Neuronal stem cell (in vitro differentiated cells): ENCODE results near the gene PLEKHH3.
"Not testable (repeated sequence)": the region's sequence is repeated elsewhere in the genome, so short reads cannot be mapped to it uniquely, and the experiment has no call there.

Experiments used
- DNase-seq: peaks from one replicate; pipeline ENCODE4 v3.0.0-alpha.2; 2013; ENCODE audit warnings: low spot score
- H2AFZ ChIP-seq: one replicate; pipeline ENCODE4 v1.6.1; 2013; ENCODE audit warnings: mild to moderate bottlenecking, low read length, inconsistent platforms
- H2AK5ac ChIP-seq: 2 replicates; pipeline ENCODE4 v1.6.1; 2013; ENCODE audit warnings: low read depth, mild to moderate bottlenecking, inconsistent platforms, low read length, moderate library complexity, mixed read lengths
- H2BK120ac ChIP-seq: 2 replicates; pipeline ENCODE4 v1.6.1; 2013; ENCODE audit warnings: low read depth, mild to moderate bottlenecking, inconsistent platforms, low read length, moderate library complexity, mixed read lengths
- H2BK12ac ChIP-seq: one replicate; pipeline ENCODE4 v1.6.1; 2013; ENCODE audit warnings: low read length, inconsistent platforms
- H2BK15ac ChIP-seq: 2 replicates; pipeline ENCODE4 v1.6.1; 2013; ENCODE audit warnings: mild to moderate bottlenecking, low read length, inconsistent platforms, mixed read lengths
- H2BK5ac ChIP-seq: one replicate; pipeline ENCODE4 v1.6.1; 2013; ENCODE audit warnings: inconsistent platforms, mild to moderate bottlenecking, low read length, moderate library complexity
- H3K14ac ChIP-seq: one replicate; pipeline ENCODE4 v1.6.1; 2013; ENCODE audit warnings: low read length, inconsistent platforms
- H3K18ac ChIP-seq: 2 replicates; pipeline ENCODE4 v1.6.1; 2013; ENCODE audit warnings: low read length, inconsistent platforms
- H3K23ac ChIP-seq: 2 replicates; pipeline ENCODE4 v1.6.1; 2013; ENCODE audit warnings: low read depth, mild to moderate bottlenecking, mixed read lengths, low read length, inconsistent platforms; ENCODE audit not compliant: poor library complexity
- H3K27ac ChIP-seq: replicated peaks from 3 replicates; pipeline ENCODE4 v1.5.1; 2013; ENCODE audit warnings: low read length, inconsistent platforms
- H3K27me3 ChIP-seq, 3 experiments: 2 replicates each; pipeline ENCODE4 v1.6.1; 2013; ENCODE audit warnings: low read length in 3 of 3, mild to moderate bottlenecking in 2 of 3, inconsistent platforms in 1 of 3, low read depth in 1 of 3, mixed read lengths in 1 of 3, moderate library complexity in 1 of 3; ENCODE audit not compliant: control insufficient read depth in 3 of 3, insufficient read depth in 3 of 3
- H3K36me3 ChIP-seq, 2 donors: replicated peaks in 1 of 2; 2 replicates each; pipeline ENCODE4 v1.6.1; 2013; ENCODE audit warnings: low read length in 2 of 2; ENCODE audit not compliant: control insufficient read depth in 2 of 2, insufficient read depth in 2 of 2
- H3K4ac ChIP-seq: 2 replicates; pipeline ENCODE4 v1.6.1; 2013; ENCODE audit warnings: inconsistent platforms, mild to moderate bottlenecking, low read length, moderate library complexity
- H3K4me1 ChIP-seq, 2 donors: 1 replicate in 1 of 2; 2 replicates in 1 of 2; pipeline ENCODE4 v1.6.1; 2013; ENCODE audit warnings: low read length in 2 of 2, low read depth in 1 of 2; ENCODE audit not compliant: control insufficient read depth in 2 of 2, insufficient read depth in 1 of 2
- H3K4me2 ChIP-seq: one replicate; pipeline ENCODE4 v1.6.1; 2013; ENCODE audit warnings: mild to moderate bottlenecking, low read length, inconsistent platforms; ENCODE audit not compliant: insufficient read depth, poor library complexity, severe bottlenecking
- H3K4me3 ChIP-seq, 2 donors: 2 replicates each; pipeline ENCODE4 v1.5.1; 2013; ENCODE audit warnings: low read length in 2 of 2, mild to moderate bottlenecking in 2 of 2, inconsistent platforms in 1 of 2, moderate library complexity in 1 of 2
- H3K79me1 ChIP-seq: one replicate; pipeline ENCODE4 v1.6.1; 2013; ENCODE audit warnings: low read depth, mild to moderate bottlenecking, inconsistent platforms, low read length, moderate library complexity
- H3K9ac ChIP-seq: one replicate; pipeline ENCODE4 v1.6.1; 2013; ENCODE audit warnings: mild to moderate bottlenecking, low read depth, low read length, inconsistent platforms; ENCODE audit not compliant: poor library complexity
- H3K9me3 ChIP-seq, 2 donors: replicated peaks in 1 of 2; 2 replicates each; pipeline versions ENCODE3 to v1.6.1; 2013; ENCODE audit warnings: low read length in 2 of 2, mild to moderate bottlenecking in 2 of 2, inconsistent platforms in 1 of 2, low read depth in 1 of 2, mixed read lengths in 1 of 2, moderate library complexity in 1 of 2; ENCODE audit not compliant: control insufficient read depth in 2 of 2, insufficient read depth in 1 of 2
- H4K8ac ChIP-seq: one replicate; pipeline ENCODE4 v1.6.1; 2013; ENCODE audit warnings: low read depth, mild to moderate bottlenecking, inconsistent platforms, low read length, moderate library complexity
- H4K91ac ChIP-seq: one replicate; pipeline ENCODE4 v1.6.1; 2013; ENCODE audit warnings: low read length, low read depth, mild to moderate bottlenecking, inconsistent platforms; ENCODE audit not compliant: poor library complexity
- WGBS, 2 donors: extraction: QIAGEN DNeasy Blood & Tissue Kit; methylation state at CpG; one replicate each; pipeline ENCODE4 v1.1.7; 2013; ENCODE audit warnings: missing lambda C conversion rate in 2 of 2, mixed read lengths in 1 of 2; ENCODE audit not compliant: insufficient read length in 2 of 2, insufficient replicate concordance in 1 of 2; ENCODE audit errors: extremely low coverage in 2 of 2; 5-methylcytosine and 5-hydroxymethylcytosine counted together

The PLEKHH3 gene

GRCh38 chr17:42623271-42623670, 53.5 kb downstream of the PLEKHH3 start:
- Histone ChIP-seq H2BK120ac (no peak overlapping the region), H3K9ac (no peak overlapping the region), H3K4me1 (peaks cover 0 to 3% of the 10 kb centered on the region in 2 donors), H3K9me3 (no peaks in the 10 kb centered on the region), H4K8ac (no peak overlapping the region), H2AFZ (no peak overlapping the region), H3K79me1 (no peaks in the 10 kb centered on the region), H3K4me2 (no peak overlapping the region), H3K23ac (no peak overlapping the region), H3K18ac (no peak overlapping the region), H4K91ac (no peak overlapping the region), H2AK5ac (no peak overlapping the region), H3K27ac (no peak overlapping the region), H3K4ac (no peak overlapping the region), H2BK5ac (no peak overlapping the region), H2BK12ac (no peak overlapping the region), H3K14ac (no peak overlapping the region), H3K27me3 (no peaks in the 10 kb centered on the region), H3K4me3 (no peak overlapping the region), H2BK15ac (no peak overlapping the region), H3K36me3 (no peaks in the 10 kb centered on the region)
- no CpG with 5 or more reads among the region's 2 CpGs for WGBS, 2 donors
- DNase-seq, result no peak

GRCh38 chr17:42621987-42622386, 54.8 kb downstream of the PLEKHH3 start:
- H2AFZ ChIP-seq, H3K27ac ChIP-seq, H2BK5ac ChIP-seq, H3K4me2 ChIP-seq, H3K79me1 ChIP-seq, H3K9ac ChIP-seq, H3K4me1 ChIP-seq, DNase-seq, H4K91ac ChIP-seq, H3K27me3 ChIP-seq, H3K14ac ChIP-seq, H3K9me3 ChIP-seq, H3K4me3 ChIP-seq, H2AK5ac ChIP-seq, H2BK120ac ChIP-seq, H3K4ac ChIP-seq, H3K36me3 ChIP-seq, H2BK15ac ChIP-seq, H4K8ac ChIP-seq, H2BK12ac ChIP-seq, H3K23ac ChIP-seq, H3K18ac ChIP-seq: not testable (repeated sequence)
- no CpG with 5 or more reads among the region's 3 CpGs for WGBS, 2 donors

- WGBS, 2 donors, result no CpG with 5 or more reads among the region's 9 CpGs
Observed at GRCh38 chr17:42618442-42619150, 58.2 kb downstream of the PLEKHH3 start.

DNA sequence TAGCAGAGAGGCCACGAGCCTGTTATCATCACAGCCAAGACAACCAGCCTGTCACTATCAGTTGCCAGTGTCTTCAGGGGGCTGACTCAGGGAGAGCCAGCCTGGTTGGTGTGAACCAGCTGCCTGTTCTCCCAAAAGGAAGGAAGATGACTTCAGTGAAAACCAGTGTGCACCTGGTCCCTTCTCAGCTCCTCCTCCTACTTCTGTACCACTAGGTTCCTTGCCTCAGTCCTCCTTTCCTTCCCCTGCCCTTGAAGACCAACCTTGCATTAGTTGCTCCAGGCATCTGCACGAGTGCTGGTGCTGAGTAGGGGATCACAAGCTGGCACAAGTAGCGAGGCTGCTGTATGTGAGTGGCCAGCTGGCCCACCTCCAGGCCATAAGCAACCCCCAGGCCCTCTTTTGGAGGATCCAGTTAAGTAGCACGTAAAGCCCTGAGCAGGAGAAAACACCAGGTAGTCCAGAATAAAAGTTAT, 58.8 kb downstream of the PLEKHH3 start:
- Histone ChIP-seq H3K36me3 (peaks cover 22 to 31% of the 10 kb centered on the region in 2 donors), H2BK12ac (no peak overlapping the region), H3K4me3 (no peak overlapping the region), H3K9me3 (no peaks in the 10 kb centered on the region), H3K4me1 (peaks cover 0 to 4% of the 10 kb centered on the region in 2 donors), H2BK5ac (no peak overlapping the region), H3K79me1 (no peaks in the 10 kb centered on the region), H3K27me3 (no peaks in the 10 kb centered on the region), H2AK5ac (no peak overlapping the region), H3K4ac (no peak overlapping the region), H2AFZ (no peak overlapping the region), H3K18ac (no peak overlapping the region), H4K8ac (no peak overlapping the region), H3K14ac (no peak overlapping the region), H4K91ac (no peak overlapping the region), H3K4me2 (no peak overlapping the region), H2BK15ac (no peak overlapping the region), H3K27ac (peak overlapping the region; percentile 20), H2BK120ac (no peak overlapping the region), H3K23ac (no peak overlapping the region), H3K9ac (no peak overlapping the region)
- no peak for DNase-seq
- no CpG with 5 or more reads among the region's 4 CpGs for WGBS, 2 donors

More at GRCh38 chr17:42618442-42619150, 58.2 kb downstream of the PLEKHH3 start:
- no peak overlapping the region for H4K8ac ChIP-seq
- H2BK120ac ChIP-seq, result no peak overlapping the region
- H3K4me1 ChIP-seq, result peaks cover 0 to 4% of the 10 kb centered on the region in 2 donors
- H3K9ac ChIP-seq, result no peak overlapping the region
- DNase-seq, result no peak
- H3K9me3 ChIP-seq, result no peaks in the 10 kb centered on the region
- peaks cover 19 to 25% of the 10 kb centered on the region in 2 donors for H3K36me3 ChIP-seq
- no peak overlapping the region for H4K91ac ChIP-seq
- H2BK5ac ChIP-seq, result no peak overlapping the region
- H3K23ac ChIP-seq, result no peak overlapping the region
- no peak overlapping the region for H3K4me2 ChIP-seq
- no peak overlapping the region for H2AFZ ChIP-seq
- H3K4ac ChIP-seq, result no peak overlapping the region
- H2BK12ac ChIP-seq, result no peak overlapping the region
- H3K79me1 ChIP-seq, result no peaks in the 10 kb centered on the region
- no peak overlapping the region for H3K4me3 ChIP-seq
- no peak overlapping the region for H3K14ac ChIP-seq
- no peak overlapping the region for H3K18ac ChIP-seq
- H3K27ac ChIP-seq, result peak overlapping the region; percentile 17
- H2AK5ac ChIP-seq, result no peak overlapping the region
- no peak overlapping the region for H2BK15ac ChIP-seq
- H3K27me3 ChIP-seq, result no peaks in the 10 kb centered on the region
